Germinal center (tissue), 1 donor: ENCODE measurements around the gene KRTAP19-2.
"Not testable (repeated sequence)": the region's sequence is repeated elsewhere in the genome, so short reads cannot be mapped to it uniquely, and the experiment has no call there.

Source experiments
- DNase-seq: peaks from one replicate; pipeline ENCODE4 v3.0.0; 2012; ENCODE audit warnings: mixed read lengths, low spot score

Gene KRTAP19-2

DNA sequence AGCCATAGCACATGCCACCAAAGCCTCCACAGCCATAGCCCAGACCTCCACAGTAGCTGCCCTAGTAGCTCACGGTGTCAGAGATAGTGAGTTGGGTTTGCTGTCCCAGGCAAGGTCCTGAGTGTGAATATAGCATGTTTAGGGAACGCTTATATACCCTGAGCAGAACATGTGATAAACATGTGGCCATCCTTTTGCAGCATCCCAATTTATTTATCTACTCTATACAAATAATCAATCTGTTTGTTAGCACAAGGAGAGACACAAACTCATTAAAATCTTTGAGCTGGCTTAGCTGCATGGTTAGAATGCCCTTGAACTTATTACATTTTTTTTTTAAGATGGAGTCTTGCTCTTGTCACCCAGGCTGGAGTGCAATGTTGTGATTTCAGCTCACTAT is at the start of gene KRTAP19-2:
Gene KRTAP19-2 (minus strand): TSS at position 101 of the 400 bp plus-strand sequence. CDS start 88 bp downstream, at position 13.
- no peak for DNase-seq

DNA sequence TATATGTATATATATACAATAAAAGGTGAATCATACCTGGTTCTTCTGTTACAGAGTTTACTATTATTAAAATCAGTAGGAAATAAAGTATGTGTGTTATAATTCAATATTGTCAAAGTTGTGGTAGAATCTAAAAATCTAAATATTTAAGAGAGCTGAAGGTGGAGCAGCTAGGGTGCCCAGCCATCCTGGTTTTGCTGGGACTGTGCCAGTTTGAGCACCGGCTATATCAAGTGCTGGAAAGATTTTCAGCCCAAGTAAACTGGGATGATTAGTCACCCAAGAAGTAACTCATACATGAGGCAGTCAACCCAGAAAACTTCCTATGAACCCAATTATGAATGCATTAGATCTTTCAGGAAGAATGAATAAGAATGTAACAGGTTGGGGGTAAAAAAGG is 31.6 kb upstream of the KRTAP19-2 start:
- DNase-seq, result no peak

GRCh38 chr21:30515681-30516080 is 28.4 kb upstream of the KRTAP19-2 start:
- no peak for DNase-seq

GRCh38 chr21:30505621-30506205 is 18.5 kb upstream of the KRTAP19-2 start:
- not testable (repeated sequence) for DNase-seq

DNA sequence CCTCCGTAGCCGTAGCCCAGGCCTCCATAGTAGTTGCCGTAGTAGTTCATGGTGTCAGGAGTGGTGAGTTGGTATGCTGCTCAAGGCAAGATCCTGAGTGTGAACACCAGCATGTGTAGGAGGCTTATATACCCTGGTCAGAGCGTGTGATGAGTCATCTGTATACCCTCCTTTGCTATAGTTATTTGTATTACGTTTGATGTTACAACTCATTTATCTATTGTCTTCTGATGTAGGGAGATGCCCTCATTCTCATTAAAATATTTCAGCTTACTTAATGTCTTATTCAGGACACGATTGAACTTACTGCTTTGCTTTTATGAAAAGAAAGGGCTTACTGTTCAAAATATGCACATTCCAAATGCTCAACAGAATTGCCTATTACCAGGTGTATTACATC is 14.8 kb upstream of the KRTAP19-2 start, which contains the start of gene KRTAP19-5:
Gene KRTAP19-5 (minus strand): TSS at position 101 of the 400 bp plus-strand sequence. CDS start 51 bp downstream, at position 50.
- no peak for DNase-seq

DNA sequence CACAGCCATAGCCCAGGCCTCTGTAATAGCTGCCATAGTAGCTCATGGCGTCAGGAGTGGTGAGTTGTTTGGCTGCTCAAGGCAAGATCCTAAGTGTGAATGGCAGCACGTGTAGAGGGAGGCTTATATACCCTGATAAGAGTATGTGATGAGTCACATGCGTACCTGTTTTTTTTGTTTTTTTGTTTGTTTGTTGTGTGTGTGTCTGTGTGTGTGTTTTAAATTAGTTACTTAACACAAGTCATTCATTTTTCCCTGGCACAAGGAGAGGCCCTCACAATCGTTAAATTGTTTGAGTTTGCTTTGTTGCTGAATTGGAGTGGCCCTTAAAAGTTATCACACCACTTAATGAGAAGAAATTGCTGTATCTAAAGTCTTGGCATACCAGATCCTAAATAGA is 9.8 kb upstream of the KRTAP19-2 start, which contains the start of gene KRTAP19-4:
Gene KRTAP19-4 (minus strand): TSS at position 101 of the 400 bp plus-strand sequence. CDS start 55 bp downstream, at position 46.
- DNase-seq, result no peak

- no peak for DNase-seq
Observed at GRCh38 chr21:30491963-30492428, 4.8 kb upstream of the KRTAP19-2 start, which contains the start of gene KRTAP19-3. KRTAP19-3 (minus strand) TSS chr21:30492013; CDS start chr21:30491957, 56 bp downstream.

GRCh38 chr21:30486180-30486579 is 1.1 kb downstream of the KRTAP19-2 start:
- no peak for DNase-seq

DNA sequence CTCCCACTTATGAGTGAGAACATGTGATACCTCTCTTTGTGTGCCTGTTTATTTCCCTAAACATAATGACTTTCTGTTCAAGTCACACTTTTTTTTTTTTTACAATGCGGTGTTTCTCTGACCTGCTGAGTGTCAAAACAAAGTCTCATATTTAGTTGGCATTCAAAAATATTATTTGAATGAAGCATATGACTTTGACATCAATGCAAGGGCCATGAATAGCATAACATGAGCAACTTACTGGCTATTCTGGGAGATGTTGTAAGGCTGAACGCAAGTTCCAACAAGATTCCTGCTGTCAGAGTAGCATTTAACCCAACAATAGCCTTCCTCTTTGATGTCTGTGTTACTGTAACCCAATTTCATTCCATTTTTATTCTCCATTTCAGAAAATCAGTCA is 5.1 kb downstream of the KRTAP19-2 start:
- no peak for DNase-seq

GRCh38 chr21:30480145-30480544 is 7.1 kb downstream of the KRTAP19-2 start, which contains the start of gene KRTAP19-1:
KRTAP19-1 (minus strand) TSS chr21:30480367; CDS start chr21:30480317, 50 bp downstream.
- no peak for DNase-seq

DNA sequence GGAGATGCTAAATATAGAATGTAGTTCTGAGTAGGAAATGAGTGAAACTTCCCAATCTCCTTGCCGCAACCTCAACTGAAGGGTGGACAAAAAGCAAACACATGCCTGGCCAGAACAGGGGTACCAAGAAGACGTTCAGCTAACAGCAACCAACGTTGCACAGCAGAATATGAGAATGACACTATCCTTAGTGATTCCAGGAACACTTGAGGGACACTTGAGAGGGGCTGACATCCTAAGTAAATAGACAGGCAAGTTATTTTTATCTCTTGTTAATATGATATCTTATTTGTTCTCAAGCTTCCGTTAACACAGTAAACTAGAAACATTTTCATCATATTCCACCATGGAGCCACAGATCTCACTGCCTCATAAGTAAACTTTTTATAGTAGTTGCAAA is 8.0 kb downstream of the KRTAP19-2 start:
- no peak for DNase-seq

GRCh38 chr21:30478004-30478403 is 9.2 kb downstream of the KRTAP19-2 start:
- DNase-seq, result no peak

- no peak for DNase-seq
Observed at GRCh38 chr21:30468900-30469714, 18.1 kb downstream of the KRTAP19-2 start.

DNA sequence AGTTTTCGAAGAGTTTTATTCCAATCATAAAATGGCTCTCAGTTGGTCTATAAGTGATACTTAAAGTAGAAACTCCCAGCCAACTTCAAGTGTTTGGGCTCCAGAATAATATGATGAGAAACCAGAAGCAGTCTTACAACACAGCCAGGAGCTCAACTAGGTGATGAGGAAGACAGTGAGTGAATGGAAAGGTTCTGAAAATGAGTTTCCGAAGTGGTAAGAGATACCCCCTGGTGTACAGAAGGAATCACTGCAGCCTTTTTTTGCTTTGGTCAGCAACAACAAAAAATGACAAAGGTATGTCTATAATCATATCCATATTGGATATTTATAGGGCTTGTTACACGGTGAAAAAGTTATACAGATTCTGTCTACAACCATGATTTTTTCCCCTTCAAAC is 23.5 kb downstream of the KRTAP19-2 start:
- no peak for DNase-seq

- DNase-seq, result no peak
Observed at GRCh38 chr21:30448514-30448913, 38.7 kb downstream of the KRTAP19-2 start.

GRCh38 chr21:30447056-30447455 is 40.2 kb downstream of the KRTAP19-2 start:
- no peak for DNase-seq

DNA sequence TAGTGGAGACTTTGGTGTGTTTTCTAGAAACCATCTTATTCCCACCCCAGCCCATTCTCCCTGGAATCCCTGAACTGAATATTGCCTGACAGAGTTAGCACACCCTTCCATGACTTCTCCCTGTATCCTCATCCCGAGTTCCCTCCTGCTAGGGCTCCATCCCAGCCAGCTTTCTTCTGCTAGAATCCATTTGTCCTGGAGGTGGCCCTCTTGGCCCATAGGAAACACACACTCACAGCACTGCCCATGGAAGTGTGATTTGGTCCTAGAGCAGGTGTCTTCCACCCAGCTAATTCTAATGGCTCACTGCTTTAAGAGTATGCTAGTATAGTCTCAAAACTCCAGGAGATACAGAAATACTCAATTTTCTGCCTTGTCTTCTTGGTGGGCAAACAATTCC is 43.0 kb downstream of the KRTAP19-2 start:
- no peak for DNase-seq

GRCh38 chr21:30443226-30443625 is 44.0 kb downstream of the KRTAP19-2 start:
- no peak for DNase-seq

GRCh38 chr21:30439975-30440374 is 47.3 kb downstream of the KRTAP19-2 start, which contains the start of gene KRTAP15-1:
KRTAP15-1 (plus strand) TSS chr21:30440275; CDS start chr21:30440328, 53 bp downstream.
- no peak for DNase-seq
